RWPE1 (cell line): Measurements from ENCODE around the gene TYMS.
"Not testable (repeated sequence)": the region's sequence is repeated elsewhere in the genome, so short reads cannot be mapped to it uniquely, and the experiment has no call there.

Source experiments
- CTCF ChIA-PET: fragments of 350-600 bp; sonication (Branson Sonifier 250); formaldehyde crosslinking; extraction: SDS; loops from one replicate; lab custom pipeline; 2021; lab: Yijun Ruan, JAX
- POLR2A ChIA-PET: fragments of 400-600 bp; formaldehyde crosslinking; extraction: SDS; loops from one replicate; lab custom pipeline; 2020; ENCODE audit warnings: antibody characterized with exemption; ENCODE audit not compliant: low non-redundant PET; lab: Yijun Ruan, JAX
- DNase-seq: peaks from one replicate; pipeline ENCODE4 v3.0.0; 2012; ENCODE audit warnings: low spot score
- H3K27ac ChIP-seq: fragments of 450-650 bp; 2 replicates; pipeline ENCODE4 v1.5.1; 2017
- TF ChIP-seq, protein P1 (sequence below): fragments of 450-650 bp; conservative IDR thresholded peaks from 2 replicates; pipeline ENCODE4 v1.5.1; 2017; ENCODE audit warnings: low read depth, mild to moderate bottlenecking

Gene TYMS

DNA sequence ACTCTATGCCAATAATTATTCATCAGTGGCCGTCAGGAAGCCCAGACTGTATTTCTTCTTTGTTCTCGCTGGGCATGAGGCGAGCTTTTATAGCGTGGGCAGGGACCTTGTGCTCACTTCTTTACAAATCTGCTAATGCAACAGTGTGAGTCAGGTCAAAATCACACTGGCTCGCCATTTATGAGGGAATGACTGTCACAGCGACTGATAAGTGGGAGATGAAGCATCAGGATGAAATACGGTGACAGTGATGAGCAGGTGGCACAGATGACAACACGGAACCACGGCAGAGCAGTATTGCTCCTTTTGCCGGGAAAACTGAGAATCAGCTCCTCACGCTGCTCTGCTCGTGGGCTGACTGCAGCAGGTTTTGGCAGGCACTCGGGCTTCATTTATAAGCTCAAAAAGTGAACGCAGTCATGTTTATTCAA is 20.5 kb downstream of the TYMS start:
- TF ChIP-seq, protein P1, sequence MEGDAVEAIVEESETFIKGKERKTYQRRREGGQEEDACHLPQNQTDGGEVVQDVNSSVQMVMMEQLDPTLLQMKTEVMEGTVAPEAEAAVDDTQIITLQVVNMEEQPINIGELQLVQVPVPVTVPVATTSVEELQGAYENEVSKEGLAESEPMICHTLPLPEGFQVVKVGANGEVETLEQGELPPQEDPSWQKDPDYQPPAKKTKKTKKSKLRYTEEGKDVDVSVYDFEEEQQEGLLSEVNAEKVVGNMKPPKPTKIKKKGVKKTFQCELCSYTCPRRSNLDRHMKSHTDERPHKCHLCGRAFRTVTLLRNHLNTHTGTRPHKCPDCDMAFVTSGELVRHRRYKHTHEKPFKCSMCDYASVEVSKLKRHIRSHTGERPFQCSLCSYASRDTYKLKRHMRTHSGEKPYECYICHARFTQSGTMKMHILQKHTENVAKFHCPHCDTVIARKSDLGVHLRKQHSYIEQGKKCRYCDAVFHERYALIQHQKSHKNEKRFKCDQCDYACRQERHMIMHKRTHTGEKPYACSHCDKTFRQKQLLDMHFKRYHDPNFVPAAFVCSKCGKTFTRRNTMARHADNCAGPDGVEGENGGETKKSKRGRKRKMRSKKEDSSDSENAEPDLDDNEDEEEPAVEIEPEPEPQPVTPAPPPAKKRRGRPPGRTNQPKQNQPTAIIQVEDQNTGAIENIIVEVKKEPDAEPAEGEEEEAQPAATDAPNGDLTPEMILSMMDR: no peak
- ChIA-PET CTCF (no interaction called here), POLR2A (no interaction called here)
- no peak for DNase-seq
- H3K27ac ChIP-seq: peak overlapping the region; percentile 13

DNA sequence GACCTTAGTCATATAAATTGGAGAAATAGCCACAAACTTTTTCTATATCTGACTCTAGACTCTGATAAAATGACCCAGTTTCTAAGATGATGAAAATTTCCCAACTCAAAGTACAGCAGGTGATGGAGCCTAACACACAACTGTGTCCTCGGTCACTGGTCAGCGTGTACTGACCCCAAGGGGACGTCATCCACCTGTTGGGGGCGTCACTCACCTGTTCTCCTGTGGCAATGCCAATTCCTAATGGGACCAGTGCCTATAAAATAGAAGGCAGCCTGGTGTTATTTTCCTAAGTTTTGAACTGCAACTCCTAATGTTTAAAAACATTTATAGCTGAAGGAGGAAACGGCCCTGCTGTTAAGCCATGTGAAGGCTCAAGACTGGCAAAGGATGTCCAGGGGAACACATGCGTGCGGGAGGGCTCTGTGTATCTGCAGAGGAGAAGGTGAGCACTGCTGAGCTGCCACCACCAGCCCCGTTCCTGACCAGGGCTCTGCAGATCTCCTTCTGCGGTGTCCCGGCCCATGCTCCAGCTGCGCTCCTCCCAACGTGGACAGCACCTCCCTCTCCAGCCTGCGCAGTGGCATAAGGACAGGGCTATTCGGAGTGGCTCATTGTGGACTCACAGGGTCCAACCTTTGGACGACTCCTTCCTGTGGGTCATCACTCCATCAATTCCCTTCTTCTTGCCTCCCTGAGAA is 21.2 kb downstream of the TYMS start:
- TF ChIP-seq, protein P1: no peak
- peak overlapping the region; percentile 13 for H3K27ac ChIP-seq
- POLR2A ChIA-PET: interaction anchor here (0.9 kb wide), 1 partner anchor 13 kb away, joined by 6 read pairs; no protein-coding TSS in a partner anchor
- no peak for DNase-seq
- CTCF ChIA-PET: no interaction called here

DNA sequence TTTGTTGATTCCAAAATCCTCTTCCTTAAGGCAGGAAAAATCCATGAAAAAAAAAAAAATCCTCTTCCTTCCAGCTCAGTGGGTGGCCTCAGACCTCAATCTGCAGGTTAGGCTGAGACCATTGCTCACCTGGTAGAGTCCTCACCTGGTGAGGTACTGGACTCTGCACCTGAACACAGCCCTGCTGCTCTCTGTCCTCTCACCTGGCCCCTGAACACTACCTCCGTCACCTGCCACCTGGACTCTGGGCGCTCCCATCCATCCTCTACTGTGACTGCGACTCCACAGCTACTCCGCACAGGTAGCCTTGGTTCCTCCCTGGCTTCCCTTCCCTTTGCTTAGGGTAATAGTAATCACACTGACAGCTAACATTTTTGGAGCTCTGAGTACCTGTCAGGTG is 22.1 kb downstream of the TYMS start:
- DNase-seq: no peak
- H3K27ac ChIP-seq: peak overlapping the region; percentile 28; the same call in 1 of the 2 replicates
- ChIA-PET POLR2A (interaction anchor here (0.9 kb wide), 1 partner anchor 12 kb away, joined by 6 read pairs; no protein-coding TSS in a partner anchor), CTCF (no interaction called here)
- TF ChIP-seq, protein P1: no peak

DNA sequence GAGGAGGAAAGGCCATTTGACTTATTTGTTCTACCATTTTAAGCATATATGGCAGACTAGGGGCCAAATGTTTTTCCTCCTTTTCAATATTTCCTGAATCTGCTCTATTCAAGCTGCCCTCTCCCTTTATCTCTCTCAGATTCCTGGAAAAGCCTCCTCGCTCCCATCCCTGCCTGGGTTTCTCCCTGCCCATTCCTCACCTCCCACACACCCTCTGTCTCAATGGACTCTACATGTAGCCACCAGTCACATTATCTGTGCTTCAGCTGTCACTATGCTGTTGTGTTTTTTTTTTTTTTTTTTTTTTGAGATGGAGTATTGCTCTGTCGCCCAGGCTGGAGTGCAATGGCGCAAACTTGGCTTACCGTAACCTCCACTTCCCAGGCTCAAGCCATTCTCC is 22.9 kb downstream of the TYMS start:
- ChIA-PET POLR2A (no interaction called here), CTCF (no interaction called here)
- no peak for DNase-seq
- H3K27ac ChIP-seq: peak overlapping the region; percentile 28; the same call in 1 of the 2 replicates
- TF ChIP-seq, protein P1: no peak

DNA sequence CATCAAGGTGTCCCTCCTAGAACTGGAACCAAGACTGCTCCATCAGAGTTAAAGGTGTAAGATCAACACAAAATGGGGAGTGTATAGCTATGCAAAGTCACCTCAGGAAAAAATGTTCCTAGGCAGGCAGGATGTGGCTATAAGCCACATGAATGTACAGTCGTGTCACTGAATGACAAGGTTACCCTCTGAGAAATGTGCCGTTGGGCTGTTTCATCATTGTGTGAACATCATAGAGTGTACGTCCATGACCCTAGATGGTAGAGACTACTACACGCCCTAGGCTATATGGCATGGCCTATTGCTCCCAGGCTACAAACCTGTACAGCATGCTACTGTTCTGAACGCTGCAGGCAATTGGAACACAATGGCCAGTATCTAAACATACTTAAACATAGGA is 24.5 kb downstream of the TYMS start:
- DNase-seq: no peak
- ChIA-PET POLR2A (no interaction called here), CTCF (no interaction called here)
- TF ChIP-seq, protein P1: no peak
- H3K27ac ChIP-seq: no peak overlapping the region

DNA sequence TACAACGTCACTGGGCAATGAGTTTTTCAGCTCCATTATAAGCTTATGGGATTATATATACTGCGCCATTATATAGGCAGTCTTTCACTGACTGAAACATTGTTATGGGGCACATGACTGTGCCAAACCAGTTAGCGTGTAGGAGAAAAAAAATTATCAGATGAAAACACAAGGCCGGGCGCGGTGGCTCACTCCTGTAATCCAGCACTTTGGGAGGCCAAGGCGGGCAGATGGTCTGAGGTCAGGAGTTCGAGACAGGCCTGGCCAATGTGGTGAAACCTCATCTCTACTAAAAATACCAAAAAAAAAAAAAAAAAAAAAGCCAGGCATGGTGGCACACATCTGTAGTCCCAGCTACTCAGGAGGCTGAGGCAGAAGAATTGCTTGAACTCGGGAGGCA is 25.0 kb downstream of the TYMS start:
- DNase-seq, POLR2A ChIA-PET, H3K27ac ChIP-seq, CTCF ChIA-PET: not testable (repeated sequence)

DNA sequence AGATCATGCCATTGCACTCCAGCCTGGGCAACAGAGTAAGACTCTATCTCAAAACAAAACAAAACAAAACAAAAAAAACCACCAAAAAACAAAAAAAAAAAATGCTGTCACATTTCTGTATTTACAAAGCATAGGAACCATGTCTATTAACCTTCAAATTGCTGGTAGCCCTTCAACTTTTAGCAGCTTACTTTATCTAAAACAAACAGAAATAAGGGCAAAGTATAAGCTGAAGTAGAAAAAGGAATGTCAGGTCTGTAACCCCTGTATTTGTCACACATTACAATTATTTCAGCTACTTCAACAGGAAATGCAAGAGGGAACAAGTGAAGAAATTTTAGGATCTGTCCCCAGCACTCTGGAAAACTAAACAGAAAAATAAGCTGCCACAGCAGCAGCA is 25.4 kb downstream of the TYMS start:
- TF ChIP-seq, protein P1: no peak
- no peak for DNase-seq
- H3K27ac ChIP-seq: peak overlapping the region; percentile 17; the same call in 1 of the 2 replicates
- CTCF ChIA-PET: no interaction called here
- POLR2A ChIA-PET: no interaction called here
